GM18520 (cell line): ENCODE results near the gene ZNF10.
A peak's percentile ranks its signal among the peaks of the same experiment; 100 is the strongest.

ENCODE experiments used
- ATAC-seq: cut with Tn5 transposase; IDR thresholded peaks from one replicate; pipeline ENCODE4 v1.9.1; 2021; ENCODE audit not compliant: unreplicated experiment

ZNF10 gene

DNA sequence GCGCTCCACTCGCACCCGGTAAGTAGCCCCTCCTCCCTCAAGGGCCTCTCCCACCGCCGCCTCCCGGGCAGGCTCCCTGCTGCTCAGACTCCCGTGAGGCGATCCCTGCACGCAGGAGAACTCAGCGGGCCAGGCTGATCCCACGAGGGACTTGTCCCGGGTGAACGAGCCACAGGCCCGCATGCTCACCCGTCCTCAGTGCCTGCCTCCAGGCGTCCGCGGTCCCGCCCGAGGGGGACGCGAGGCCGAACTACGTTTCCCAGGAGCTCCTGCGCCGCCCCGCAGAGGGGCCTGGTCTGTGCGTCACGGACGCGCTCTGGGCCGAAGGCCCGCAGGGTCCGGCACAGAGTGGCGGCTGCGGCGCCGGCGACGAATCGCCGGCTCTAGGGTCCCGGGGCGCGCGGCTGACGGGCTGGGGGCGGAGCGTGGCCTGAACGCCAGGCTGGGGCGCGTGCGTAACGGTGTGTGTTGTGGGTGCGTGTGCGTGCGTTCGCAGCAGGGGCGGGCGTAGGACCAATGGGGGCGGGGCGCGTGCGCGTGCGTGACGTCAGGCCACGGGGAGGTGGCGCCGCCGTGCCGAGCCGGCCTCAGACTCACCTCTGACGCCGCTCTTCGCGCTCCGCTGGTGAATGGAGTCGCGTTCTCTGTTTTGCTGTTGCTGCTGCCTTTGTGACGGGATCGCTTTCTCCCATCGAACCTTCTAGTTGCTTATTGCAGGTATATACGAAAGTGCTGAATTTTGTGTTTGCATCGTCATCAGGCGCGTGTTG lies at the start of gene ZNF10, which contains the start of gene ZNF891:
Gene ZNF10 (plus strand): TSS at position 590 of the 770 bp plus-strand sequence. CDS start 13,866 bp downstream, outside the sequence.
Gene ZNF891 (minus strand): TSS at position 237 of the 770 bp plus-strand sequence. CDS start 8,356 bp downstream, outside the sequence.
- ATAC-seq: peak; percentile 94

- ATAC-seq: no peak
Observed at GRCh38 chr12:133081159-133081780, 49.2 kb upstream of the ZNF10 start.

- ATAC-seq: no peak
Observed at GRCh38 chr12:133083345-133083744, 47.1 kb upstream of the ZNF10 start.

- no peak for ATAC-seq
Observed at GRCh38 chr12:133105620-133106019, 24.8 kb upstream of the ZNF10 start.

DNA sequence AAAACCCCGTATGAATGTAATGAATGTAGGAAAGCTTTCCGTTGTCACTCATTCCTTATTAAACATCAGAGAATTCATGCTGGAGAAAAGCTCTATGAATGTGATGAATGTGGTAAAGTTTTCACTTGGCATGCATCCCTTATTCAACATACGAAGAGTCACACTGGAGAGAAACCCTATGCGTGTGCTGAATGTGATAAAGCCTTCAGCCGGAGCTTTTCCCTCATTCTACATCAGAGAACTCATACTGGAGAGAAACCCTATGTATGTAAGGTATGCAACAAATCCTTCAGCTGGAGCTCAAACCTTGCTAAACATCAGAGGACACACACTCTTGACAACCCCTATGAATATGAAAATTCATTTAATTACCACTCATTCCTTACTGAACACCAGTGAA lies 24.2 kb upstream of the ZNF10 start:
- no peak for ATAC-seq

DNA sequence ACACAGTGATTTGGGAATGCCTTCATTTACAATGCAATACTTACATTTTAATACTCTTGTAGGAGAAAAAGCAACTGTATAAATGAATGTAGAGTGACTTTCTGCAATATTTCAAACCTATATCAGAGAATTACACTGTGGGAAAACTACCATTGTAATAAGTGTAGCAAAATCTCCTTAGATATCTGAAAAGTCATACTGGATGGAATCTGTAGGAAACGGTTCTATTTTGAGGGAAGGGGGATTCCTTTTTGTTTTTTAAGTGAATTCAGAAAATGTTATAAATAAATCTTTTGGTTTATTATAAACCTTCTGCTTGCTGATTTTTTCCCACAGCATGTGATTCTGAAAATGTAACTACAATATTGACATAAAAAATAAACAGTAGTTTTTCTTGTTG lies 23.3 kb upstream of the ZNF10 start:
- ATAC-seq: no peak

GRCh38 chr12:133108150-133108549 lies 22.3 kb upstream of the ZNF10 start:
- ATAC-seq: no peak

DNA sequence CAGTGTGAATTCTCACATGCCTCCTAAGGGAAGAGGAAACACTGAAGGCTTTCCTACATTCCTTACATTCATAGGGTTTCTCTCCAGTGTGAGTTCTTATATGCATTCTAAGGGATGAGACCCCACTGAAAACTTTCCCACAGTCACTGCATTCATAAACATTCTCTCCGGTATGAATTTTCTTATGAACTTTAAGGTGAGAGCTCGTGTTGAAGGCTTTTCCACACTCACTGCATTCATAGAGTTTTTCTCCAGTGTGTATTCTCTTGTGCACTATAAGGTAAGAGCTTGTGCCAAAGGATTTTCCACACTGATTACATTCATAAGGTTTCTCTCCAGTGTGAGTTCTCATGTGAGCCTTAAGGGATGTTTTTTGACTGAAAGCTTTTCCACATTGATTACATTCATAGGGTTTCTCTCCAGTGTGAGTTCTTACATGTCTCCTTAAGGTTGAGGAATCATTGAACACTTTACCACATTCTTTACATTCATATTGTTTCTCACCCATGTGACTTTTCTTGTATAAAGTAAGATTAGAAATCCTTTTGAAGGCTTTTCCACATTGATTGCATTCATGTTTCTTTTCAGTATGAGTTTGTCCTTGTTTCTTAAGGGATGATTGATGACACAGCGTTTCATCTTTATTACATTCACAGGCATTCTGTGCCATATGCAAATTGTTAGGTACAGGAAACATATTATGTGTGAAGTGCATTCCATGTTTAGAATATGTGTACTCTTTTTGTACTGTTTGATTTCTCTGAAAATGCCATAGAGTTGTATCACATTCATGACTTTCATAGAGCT lies 9.8 kb upstream of the ZNF10 start:
- ATAC-seq: no peak

DNA sequence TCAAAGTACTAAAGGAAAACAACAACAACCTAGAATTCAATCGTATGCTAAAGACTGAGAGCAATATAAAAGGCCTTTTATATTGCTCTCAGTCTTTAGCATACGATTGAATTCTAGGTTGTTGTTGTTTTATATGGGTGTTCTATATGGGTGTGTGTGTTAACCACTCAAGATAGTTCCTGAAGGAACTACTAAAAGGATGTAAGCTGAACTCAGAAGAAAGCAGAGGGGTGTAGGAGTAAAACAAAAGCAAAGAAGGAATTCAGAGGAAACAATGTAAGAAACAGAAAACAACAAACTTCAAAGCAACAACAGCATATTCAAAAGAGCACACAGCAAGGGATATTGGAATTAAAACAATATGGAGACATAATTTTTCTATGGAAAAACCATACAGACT lies 5.8 kb upstream of the ZNF10 start:
- ATAC-seq: no peak

- no peak for ATAC-seq
Observed at GRCh38 chr12:133129368-133130037, 924 bp upstream of the ZNF10 start.

DNA sequence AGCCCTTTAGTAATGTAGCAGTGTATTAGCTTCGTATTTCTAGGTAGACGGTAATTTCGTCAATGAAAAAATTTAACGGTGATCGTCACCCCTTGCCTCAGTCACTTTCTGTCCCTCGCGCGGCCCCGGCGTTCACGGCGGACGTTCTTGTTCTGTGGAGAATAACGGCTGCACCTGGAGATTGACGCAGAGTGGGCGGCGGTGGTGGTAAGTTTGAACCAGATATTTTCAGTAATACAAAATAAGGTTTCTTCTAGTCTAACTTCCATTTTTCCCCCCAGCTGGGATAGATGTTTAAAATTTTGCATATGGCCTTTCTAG lies 341 bp downstream of the ZNF10 start:
- ATAC-seq: no peak

- ATAC-seq: no peak
Observed at GRCh38 chr12:133135747-133136146, 5.3 kb downstream of the ZNF10 start.

GRCh38 chr12:133145981-133146380 lies 15.6 kb downstream of the ZNF10 start:
- no peak for ATAC-seq

- no peak for ATAC-seq
Observed at GRCh38 chr12:133156125-133156690, 25.8 kb downstream of the ZNF10 start.

GRCh38 chr12:133165776-133166175 lies 35.3 kb downstream of the ZNF10 start:
- ATAC-seq: no peak

DNA sequence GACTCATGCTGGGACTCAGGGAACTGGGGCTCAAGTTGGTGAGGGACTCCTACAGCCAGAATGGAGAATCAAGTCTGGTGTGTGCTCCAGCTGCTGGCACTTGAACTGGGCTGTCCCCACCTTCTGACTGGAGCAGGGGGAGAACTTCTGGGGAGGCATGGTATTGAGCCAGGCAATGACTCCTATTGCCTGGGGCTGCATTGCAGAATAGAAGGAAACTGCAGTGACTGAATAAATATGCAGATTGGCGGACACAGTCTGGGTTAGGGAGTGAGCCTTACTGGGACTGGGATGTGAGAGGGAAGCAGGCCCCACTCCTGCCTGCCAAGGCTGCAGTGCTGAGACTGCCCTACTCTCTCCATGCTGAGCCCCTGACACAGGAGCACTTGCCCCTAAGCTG lies 42.1 kb downstream of the ZNF10 start:
- ATAC-seq: no peak

DNA sequence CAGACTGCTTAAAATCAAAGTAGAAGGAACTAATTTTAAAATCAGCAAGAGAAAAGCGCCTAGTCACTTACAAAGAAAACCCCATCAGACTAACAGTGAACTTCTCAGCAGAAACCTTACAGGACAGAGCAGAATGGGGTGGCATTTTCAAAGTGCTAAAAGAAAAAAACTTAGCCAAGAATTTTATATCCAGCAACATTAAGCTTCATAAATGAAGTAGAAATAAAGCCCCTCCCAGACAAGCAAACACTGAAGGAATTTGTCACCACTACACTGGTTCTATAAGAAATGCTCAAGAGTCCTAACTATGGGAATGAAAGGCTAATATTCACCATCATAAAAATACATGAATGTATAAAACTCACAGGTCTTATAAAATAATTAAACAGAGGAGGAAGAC lies 44.5 kb downstream of the ZNF10 start:
- ATAC-seq: no peak

- ATAC-seq: no peak
Observed at GRCh38 chr12:133180669-133181068, 50.2 kb downstream of the ZNF10 start.

GRCh38 chr12:133181238-133181959 lies 51.0 kb downstream of the ZNF10 start, which contains the start of gene ZNF268:
Gene ZNF268 (plus strand): TSS chr12:133181495. CDS start chr12:133181998, 503 bp downstream.
- ATAC-seq: peak; percentile 83

DNA sequence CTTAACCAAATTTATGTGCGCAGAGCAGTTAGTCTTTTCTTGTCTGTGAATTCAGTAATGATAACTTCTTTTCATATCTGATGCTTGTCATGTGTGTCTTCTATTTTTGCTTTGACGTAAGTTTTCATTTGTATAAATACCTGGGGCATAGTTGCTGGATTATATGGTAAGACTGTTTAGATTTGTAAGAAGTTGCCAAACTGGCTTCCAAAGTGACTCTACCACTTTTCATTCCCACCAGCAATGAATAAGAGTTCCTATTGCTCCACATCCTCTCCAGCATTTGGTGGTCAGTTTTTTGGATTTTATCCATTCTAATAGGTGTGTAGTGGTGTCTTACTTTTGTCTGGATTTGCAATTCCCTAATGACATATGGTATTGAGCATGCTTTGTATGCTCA lies 59.7 kb downstream of the ZNF10 start:
- no peak for ATAC-seq
